H9 (cell line): ENCODE results near the gene MYO7B. TPM values are rescaled to one million over a fixed set of nuclear protein-coding genes. Genes with fewer than 3 reads are reported as not detected.
A peak's percentile ranks its signal among the peaks of the same experiment; 100 is the strongest.

Experiments used
- DNase-seq: peaks from one replicate; pipeline ENCODE4 v3.0.0-alpha.2; 2017
- H2AFZ ChIP-seq: one replicate; pipeline ENCODE4 v1.6.1; 2013; ENCODE audit warnings: mild to moderate bottlenecking, low read length, control low read depth, moderate library complexity
- H2AK5ac ChIP-seq: 2 replicates; pipeline ENCODE4 v1.6.1; 2013; ENCODE audit warnings: low read length, control low read depth, mixed read lengths; ENCODE audit not compliant: insufficient read length
- H2BK120ac ChIP-seq: one replicate; pipeline ENCODE4 v1.6.1; 2013; ENCODE audit warnings: low read depth, mild to moderate bottlenecking, low read length, control low read depth, inconsistent platforms; ENCODE audit not compliant: poor library complexity, severe bottlenecking
- H2BK12ac ChIP-seq: 2 replicates; pipeline ENCODE4 v1.6.1; 2013; ENCODE audit warnings: low read length, control low read depth, mixed read lengths, low read depth; ENCODE audit not compliant: insufficient read length
- H2BK15ac ChIP-seq: 2 replicates; pipeline ENCODE4 v1.6.1; 2013; ENCODE audit warnings: low read depth, low read length, control low read depth
- H2BK20ac ChIP-seq: one replicate; pipeline ENCODE4 v1.6.1; 2013; ENCODE audit warnings: low read depth, mild to moderate bottlenecking, low read length, control low read depth, inconsistent platforms; ENCODE audit not compliant: poor library complexity, severe bottlenecking
- H2BK5ac ChIP-seq: 2 replicates; pipeline ENCODE4 v1.6.1; 2013; ENCODE audit warnings: low read length, control low read depth, mixed read lengths; ENCODE audit not compliant: insufficient read length
- H3K14ac ChIP-seq: 2 replicates; pipeline ENCODE4 v1.6.1; 2013; ENCODE audit warnings: low read length, control low read depth; ENCODE audit not compliant: insufficient read depth
- H3K18ac ChIP-seq: 2 replicates; pipeline ENCODE4 v1.6.1; 2013; ENCODE audit warnings: low read depth, mild to moderate bottlenecking, mixed read lengths, low read length, control low read depth; ENCODE audit not compliant: insufficient read length
- H3K23ac ChIP-seq: 2 replicates; pipeline ENCODE4 v1.6.1; 2013; ENCODE audit warnings: low read length, control low read depth, mixed read lengths, low read depth; ENCODE audit not compliant: insufficient read length
- H3K23me2 ChIP-seq: 2 replicates; pipeline ENCODE4 v1.6.1; 2013; ENCODE audit warnings: low read depth, mild to moderate bottlenecking, mixed read lengths, low read length, control low read depth; ENCODE audit not compliant: insufficient read length, poor library complexity, severe bottlenecking
- H3K27ac ChIP-seq: 2 replicates; pipeline ENCODE4 v1.5.1; 2013; ENCODE audit warnings: low read length, control low read depth, mixed read lengths, low read depth; ENCODE audit not compliant: insufficient read length
- H3K27me3 ChIP-seq: 2 replicates; pipeline ENCODE4 v1.6.1; 2013; ENCODE audit warnings: low read length, control low read depth, inconsistent platforms; ENCODE audit not compliant: insufficient read depth
- H3K4ac ChIP-seq: 2 replicates; pipeline ENCODE4 v1.6.1; 2013; ENCODE audit warnings: low read depth, mild to moderate bottlenecking, control low read depth, inconsistent platforms, low read length, moderate library complexity
- H3K4me1 ChIP-seq: 2 replicates; pipeline ENCODE4 v1.6.1; 2013; ENCODE audit warnings: low read length, control low read depth, inconsistent platforms; ENCODE audit not compliant: insufficient read depth
- H3K4me2 ChIP-seq: 2 replicates; pipeline ENCODE4 v1.6.1; 2013; ENCODE audit warnings: low read length, control low read depth, mixed read lengths; ENCODE audit not compliant: insufficient read length, insufficient read depth
- H3K56ac ChIP-seq: 2 replicates; pipeline ENCODE4 v1.6.1; 2013; ENCODE audit warnings: low read depth, mild to moderate bottlenecking, mixed read lengths, low read length, control low read depth; ENCODE audit not compliant: insufficient read length
- H3K79me1 ChIP-seq: 2 replicates; pipeline ENCODE4 v1.6.1; 2013; ENCODE audit warnings: low read depth, mild to moderate bottlenecking, moderate library complexity, low read length, control low read depth, inconsistent platforms; ENCODE audit not compliant: insufficient read depth, poor library complexity, severe bottlenecking
- H3K79me2 ChIP-seq: 2 replicates; pipeline ENCODE4 v1.6.1; 2013; ENCODE audit warnings: low read length, control low read depth, inconsistent platforms; ENCODE audit not compliant: insufficient read depth
- H3K9ac ChIP-seq: 2 replicates; pipeline ENCODE4 v1.6.1; 2013; ENCODE audit warnings: low read length, control low read depth, mixed read lengths; ENCODE audit not compliant: insufficient read length; ENCODE audit errors: extremely low read depth
- H3K9me3 ChIP-seq: one replicate; pipeline ENCODE4 v1.6.1; 2013; ENCODE audit warnings: low read depth, low read length, inconsistent platforms; ENCODE audit not compliant: control insufficient read depth
- H3T11ph ChIP-seq: one replicate; pipeline ENCODE4 v1.6.1; 2013; ENCODE audit warnings: mild to moderate bottlenecking, low read length, control low read depth, inconsistent platforms
- H4K20me1 ChIP-seq: one replicate; pipeline ENCODE4 v1.6.1; 2013; ENCODE audit not compliant: control insufficient read depth, insufficient read length, insufficient read depth
- H4K5ac ChIP-seq: 2 replicates; pipeline ENCODE4 v1.6.1; 2013; ENCODE audit warnings: low read depth, mild to moderate bottlenecking, mixed read lengths, low read length, control low read depth; ENCODE audit not compliant: insufficient read length
- H4K8ac ChIP-seq: replicated peaks from 2 replicates; pipeline ENCODE4 v1.6.1; 2013; ENCODE audit warnings: low read length, control low read depth, mixed read lengths, low read depth; ENCODE audit not compliant: insufficient read length
- H4K91ac ChIP-seq: 2 replicates; pipeline ENCODE4 v1.6.1; 2013; ENCODE audit warnings: low read depth, mild to moderate bottlenecking, moderate library complexity, mixed read lengths, low read length, control low read depth; ENCODE audit not compliant: insufficient read length
- H3K27ac Mint-ChIP-seq, 3 experiments: 2 replicates in 2 of 3; 3 replicates in 1 of 3; pipeline ENCODE4 v1.8.0; 2020 to 2021; ENCODE audit warnings: mixed read lengths in 3 of 3, mild to moderate bottlenecking in 1 of 3, moderate library complexity in 1 of 3
- H3K27me3 Mint-ChIP-seq: 2 replicates; pipeline ENCODE4 v1.8.0; 2021; ENCODE audit warnings: low read depth, mild to moderate bottlenecking, moderate library complexity, mixed read lengths
- H3K36me3 Mint-ChIP-seq, 3 experiments: 2 replicates in 2 of 3; 3 replicates in 1 of 3; pipeline ENCODE4 v1.8.0; 2020 to 2021; ENCODE audit warnings: low read depth in 3 of 3, mixed read lengths in 3 of 3; ENCODE audit not compliant: insufficient read depth in 1 of 3
- H3K4me1 Mint-ChIP-seq, 2 experiments: 2 replicates each; pipeline ENCODE4 v1.8.0; 2020; ENCODE audit warnings: mixed read lengths in 2 of 2
- H3K4me3 Mint-ChIP-seq, 2 experiments: 2 replicates in 1 of 2; 3 replicates in 1 of 2; pipeline ENCODE4 v1.8.0; 2020 to 2021; ENCODE audit warnings: mild to moderate bottlenecking in 2 of 2, mixed read lengths in 2 of 2, moderate library complexity in 1 of 2
- H3K9me3 Mint-ChIP-seq, 2 experiments: 2 replicates in 1 of 2; 3 replicates in 1 of 2; pipeline ENCODE4 v1.8.0; 2020; ENCODE audit warnings: mild to moderate bottlenecking in 2 of 2, mixed read lengths in 2 of 2, moderate library complexity in 1 of 2
- WGBS: extraction: QIAGEN DNeasy Blood & Tissue Kit; methylation state at CpG from one replicate; pipeline ENCODE4 v1.1.7; 2013; ENCODE audit warnings: missing lambda C conversion rate, low lambda C conversion rate, mixed read lengths; ENCODE audit not compliant: insufficient read length; ENCODE audit errors: extremely low coverage; 5-methylcytosine and 5-hydroxymethylcytosine counted together
- total RNA-seq: library from RNA; stranded (reverse); gene quantifications from 2 replicates; pipeline ENCODE4 v1.2.1, GENCODE V29; 2021
- TF ChIP-seq, protein P1 (sequence below): fragments of 200-600 bp; sonication (generic); conservative IDR thresholded peaks from 3 replicates; pipeline ENCODE4 v1.8.0; 2021; ENCODE audit warnings: antibody characterized with exemption, mild to moderate bottlenecking

The MYO7B gene
- total RNA-seq, 1 experiment from 2014 or later = not detected

DNA sequence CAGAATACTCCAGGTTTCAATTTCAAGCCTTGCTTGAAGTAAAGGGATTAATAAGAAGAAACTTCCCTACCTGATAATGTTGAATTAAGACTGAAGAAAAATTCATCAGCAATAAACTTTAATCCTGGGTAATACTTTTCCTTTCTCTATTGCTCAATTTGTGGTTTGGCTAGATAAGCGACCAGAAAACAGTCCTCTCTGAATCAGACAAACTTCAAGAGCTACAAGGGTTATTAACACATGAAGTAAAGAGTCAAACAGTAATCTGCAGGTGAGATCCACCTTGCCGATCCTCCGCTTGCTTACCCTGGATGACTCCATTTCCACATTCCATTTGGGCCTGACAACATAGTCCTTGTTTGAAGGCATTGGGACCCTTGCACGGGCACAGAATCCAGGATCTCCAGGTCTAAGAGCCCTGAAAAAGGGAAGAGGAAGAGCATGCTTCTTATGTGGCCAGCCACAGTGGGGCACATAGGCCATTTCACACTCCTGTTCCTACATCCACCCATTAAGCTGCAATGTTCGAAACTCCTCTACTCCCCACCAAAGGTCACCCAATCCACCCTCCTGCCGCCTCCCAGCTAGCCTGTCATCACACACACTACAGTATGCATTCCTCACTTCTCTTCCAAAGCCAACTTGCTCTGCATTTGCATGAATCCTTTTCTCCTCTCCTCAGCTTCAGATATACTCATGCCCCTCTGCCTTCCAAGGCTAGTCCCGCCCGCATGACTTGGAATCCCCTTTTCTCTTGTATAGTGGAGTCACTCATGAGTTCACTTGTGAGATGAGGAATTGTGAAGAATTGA, 49.0 kb upstream of the MYO7B start:
- Histone ChIP-seq H3T11ph (no peak overlapping the region), H3K27me3 (no peaks in the 10 kb centered on the region), H2BK12ac (no peak overlapping the region), H2BK15ac (no peak overlapping the region), H3K4ac (no peak overlapping the region), H3K23me2 (no peaks in the 10 kb centered on the region), H3K9ac (no peak overlapping the region), H3K27ac (no peak overlapping the region), H2BK120ac (no peak overlapping the region), H4K8ac (no peak overlapping the region), H3K9me3 (no peaks in the 10 kb centered on the region), H2AFZ (no peak overlapping the region), H4K91ac (no peak overlapping the region), H3K4me1 (peaks cover 1% of the 10 kb centered on the region), H3K18ac (no peak overlapping the region), H3K4me2 (no peak overlapping the region), H3K23ac (no peak overlapping the region), H3K56ac (no peak overlapping the region), H3K79me1 (no peaks in the 10 kb centered on the region), H3K79me2 (no peaks in the 10 kb centered on the region), H3K14ac (no peak overlapping the region), H2BK5ac (no peak overlapping the region), H4K5ac (no peak overlapping the region), H2BK20ac (no peak overlapping the region), H4K20me1 (no peaks in the 10 kb centered on the region), H2AK5ac (no peak overlapping the region)
- whole genome bisulfite sequencing = no CpG with 5 or more reads among the region's 8 CpGs
- DNase-seq = no peak
- TF ChIP-seq, protein P1, sequence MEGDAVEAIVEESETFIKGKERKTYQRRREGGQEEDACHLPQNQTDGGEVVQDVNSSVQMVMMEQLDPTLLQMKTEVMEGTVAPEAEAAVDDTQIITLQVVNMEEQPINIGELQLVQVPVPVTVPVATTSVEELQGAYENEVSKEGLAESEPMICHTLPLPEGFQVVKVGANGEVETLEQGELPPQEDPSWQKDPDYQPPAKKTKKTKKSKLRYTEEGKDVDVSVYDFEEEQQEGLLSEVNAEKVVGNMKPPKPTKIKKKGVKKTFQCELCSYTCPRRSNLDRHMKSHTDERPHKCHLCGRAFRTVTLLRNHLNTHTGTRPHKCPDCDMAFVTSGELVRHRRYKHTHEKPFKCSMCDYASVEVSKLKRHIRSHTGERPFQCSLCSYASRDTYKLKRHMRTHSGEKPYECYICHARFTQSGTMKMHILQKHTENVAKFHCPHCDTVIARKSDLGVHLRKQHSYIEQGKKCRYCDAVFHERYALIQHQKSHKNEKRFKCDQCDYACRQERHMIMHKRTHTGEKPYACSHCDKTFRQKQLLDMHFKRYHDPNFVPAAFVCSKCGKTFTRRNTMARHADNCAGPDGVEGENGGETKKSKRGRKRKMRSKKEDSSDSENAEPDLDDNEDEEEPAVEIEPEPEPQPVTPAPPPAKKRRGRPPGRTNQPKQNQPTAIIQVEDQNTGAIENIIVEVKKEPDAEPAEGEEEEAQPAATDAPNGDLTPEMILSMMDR = no peak
- Mint-ChIP-seq H3K9me3 (no peaks in the 10 kb centered on the region), H3K36me3 (peaks cover 59 to 89% (median 80%) of the 10 kb centered on the region in 3 experiments; a peak in 6 of 7 replicates), H3K27ac (peak overlapping the region in 1 of 3 experiments; percentile 68; a peak in 1 of 7 replicates), H3K27me3 (no peaks in the 10 kb centered on the region), H3K4me3 (no peak overlapping the region), H3K4me1 (peaks cover 10% of the 10 kb centered on the region in 2 experiments)
